Aorta (tissue), 5 donors: ENCODE data around the gene BTBD2. TPM values are rescaled to one million over a fixed set of nuclear protein-coding genes. Genes with fewer than 3 reads are reported as not detected.

ENCODE experiments used
- ATAC-seq: fragments of 200-7000 bp; cut with Tn5 transposase; one replicate; pipeline ENCODE4 v1.9.1; 2022; ENCODE audit warnings: moderate library complexity; ENCODE audit not compliant: low FRiP score
- DNase-seq, 2 donors: peaks; one replicate each; pipeline ENCODE4 v3.0.0-alpha.2; 2020
- H3K27ac ChIP-seq, 2 donors: one replicate each; pipeline ENCODE4 v1.5.1; 2013; ENCODE audit warnings: low read length in 2 of 2, mild to moderate bottlenecking in 2 of 2, moderate library complexity in 2 of 2, control low read depth in 1 of 2, inconsistent platforms in 1 of 2, low read depth in 1 of 2
- H3K27me3 ChIP-seq, 2 donors: one replicate each; pipeline ENCODE4 v1.6.1; 2013; ENCODE audit warnings: control low read depth in 1 of 2, low read length in 1 of 2, mild to moderate bottlenecking in 1 of 2, moderate library complexity in 1 of 2; ENCODE audit not compliant: insufficient read depth in 2 of 2, control insufficient read depth in 1 of 2
- H3K36me3 ChIP-seq, 2 donors: one replicate each; pipeline ENCODE4 v1.6.1; 2013; ENCODE audit warnings: control low read depth in 1 of 2, low read length in 1 of 2, mild to moderate bottlenecking in 1 of 2; ENCODE audit not compliant: insufficient read depth in 2 of 2, control insufficient read depth in 1 of 2
- H3K4me1 ChIP-seq, 2 donors: one replicate each; pipeline ENCODE4 v1.6.1; 2013; ENCODE audit warnings: low read length in 2 of 2, control low read depth in 1 of 2, mild to moderate bottlenecking in 1 of 2, moderate library complexity in 1 of 2; ENCODE audit not compliant: insufficient read depth in 2 of 2, control insufficient read depth in 1 of 2
- H3K4me3 ChIP-seq, 2 donors: one replicate each; pipeline ENCODE4 v1.5.1; 2013; ENCODE audit warnings: low read length in 2 of 2, control low read depth in 1 of 2, mild to moderate bottlenecking in 1 of 2
- H3K9me3 ChIP-seq: one replicate; pipeline ENCODE4 v1.6.1; 2013; ENCODE audit warnings: mild to moderate bottlenecking, low read length; ENCODE audit not compliant: control insufficient read depth
- WGBS, 2 donors: extraction: QIAGEN DNeasy Blood & Tissue Kit; methylation state at CpG; one replicate each; pipeline ENCODE4 v1.1.7; 2013; 5-methylcytosine and 5-hydroxymethylcytosine counted together
- intact Hi-C, 2 donors: fragments of 100-400 bp; cut with DNase I; formaldehyde crosslinking; loops; one replicate each; pipeline versions ENCODE4 v1.14.2 to v1.15.0; 2022
- long read RNA-seq, 2 donors: library from polyadenylated mRNA; unstranded; transcript quantifications; one replicate each; pipeline ENCODE4 v2.0.0, GENCODE V29; 2020 to 2021
- polyA plus RNA-seq, 2 donors: library from polyadenylated mRNA; stranded (reverse); fragments of 200-250 nt; gene quantifications; one replicate each; pipeline ENCODE4 v1.2.3, GENCODE V29; 2013
- total RNA-seq, 2 donors: library from RNA; stranded (reverse); fragmentation: NEBNext Ultra II Directional; extraction: Animal tissue kit (Norgen Biotek cat#: 25700); gene quantifications; one replicate each; pipeline ENCODE4 v1.2.1, GENCODE V29; 2021
- donor health status: healthy with polysubstance abuse.
- donor health status: Bipolar disorder and iron deficiency.
- donor health status: DM: no; HTN: no; CAD: no.
- donor health status: DM: no; HTN: no; CAD: no.
- donor health status: DM: yes; HTN: yes; CAD: no.

Gene BTBD2
- total RNA-seq (10 to 100 TPM; 46.2 to 62.7 TPM), polyA plus RNA-seq (10 to 100 TPM; 27.5 to 56.7 TPM)
- long read RNA-seq, donor 1, partial matches to known transcripts, result 66 of 77 reads
- long read RNA-seq, donor 1, other reads (novel, unspliced or antisense), result 5 of 77 reads
- long read RNA-seq, donor 2, transcript BTBD2-201 (9 exons, 2,649 nt), result major isoform, 25 of 69 reads
- long read RNA-seq, donor 2, partial matches to known transcripts, result 18 of 69 reads
- long read RNA-seq, donor 2, other reads (novel, unspliced or antisense), result 25 of 69 reads

- H3K4me3 ChIP-seq, result peak within 1 kb of the TSS; percentile 36 to 53
- no peaks in the 10 kb centered on the region for H3K36me3 ChIP-seq
- WGBS, 2 donors, result 2% methylated on average over 18 to 20 of the region's 20 CpGs
- no peaks in the 10 kb centered on the region for H3K9me3 ChIP-seq
- H3K27me3 ChIP-seq, result no peaks in the 10 kb centered on the region
- intact Hi-C loops, result no loop called here
- ATAC-seq, result no peak
- no peaks in the 10 kb centered on the region for H3K4me1 ChIP-seq
- DNase-seq, result no peak
- H3K27ac ChIP-seq, result peak within 1 kb of the TSS in 1 of 2 donors; percentile 15
These were observed at the start of gene BTBD2 for GRCh38 chr19:2015608-2015950. TSS of gene BTBD2 (minus strand) at chr19:2015714. CDS start at chr19:2015703, 11 bp downstream.

- no peak for ATAC-seq
- intact Hi-C loops, result loop anchor here in 1 of 2 donors (10.0 kb wide), 1 partner anchor 130 kb away; no protein-coding TSS in a partner anchor
- Histone ChIP-seq H3K4me1 (no peaks in the 10 kb centered on the region), H3K9me3 (no peaks in the 10 kb centered on the region), H3K27me3 (no peaks in the 10 kb centered on the region), H3K36me3 (no peaks in the 10 kb centered on the region), H3K4me3 (no peak overlapping the region), H3K27ac (peak overlapping the region in 1 of 2 donors; percentile 6)
- peak in 1 of 2 donors; percentile 58 for DNase-seq
- WGBS, 2 donors, result 63 to 72% methylated on average over 38 of the region's 38 CpGs
These were observed 49.4 kb upstream of the BTBD2 start for GRCh38 chr19:2064788-2065524.

- Histone ChIP-seq H3K36me3 (no peaks in the 10 kb centered on the region), H3K4me3 (no peak overlapping the region), H3K9me3 (no peaks in the 10 kb centered on the region), H3K27me3 (no peaks in the 10 kb centered on the region), H3K4me1 (no peaks in the 10 kb centered on the region), H3K27ac (no peak overlapping the region)
- WGBS, 2 donors, result 77 to 78% methylated on average over 13 of the region's 13 CpGs
- intact Hi-C loops, result loop anchor here in 1 of 2 donors (10.0 kb wide), 1 partner anchor 130 kb away; no protein-coding TSS in a partner anchor
- DNase-seq (no peak), ATAC-seq (no peak)
These were observed 48.9 kb upstream of the BTBD2 start for GRCh38 chr19:2064395-2064787.

DNA sequence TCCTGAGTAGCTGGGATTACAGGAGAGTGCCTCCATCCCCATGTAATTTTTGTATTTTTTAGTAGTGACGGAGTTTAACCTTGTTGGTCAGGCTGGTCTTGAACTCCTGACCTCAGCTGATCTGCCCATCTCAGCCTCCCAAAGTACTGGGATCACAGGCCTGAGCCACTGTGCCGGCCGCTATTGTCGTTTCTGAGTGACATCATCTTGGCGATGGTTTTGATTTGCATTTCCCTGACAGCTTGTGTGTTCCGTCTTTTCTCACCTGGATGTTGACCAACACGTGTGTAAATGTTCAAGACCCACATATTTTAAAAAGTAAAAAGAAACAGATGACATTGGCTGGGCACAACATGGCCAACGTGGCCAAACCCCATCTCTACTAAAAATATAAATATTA is 48.3 kb upstream of the BTBD2 start:
- Histone ChIP-seq H3K9me3 (no peaks in the 10 kb centered on the region), H3K4me3 (no peak overlapping the region), H3K4me1 (no peaks in the 10 kb centered on the region), H3K36me3 (no peaks in the 10 kb centered on the region), H3K27me3 (no peaks in the 10 kb centered on the region), H3K27ac (no peak overlapping the region)
- ATAC-seq (no peak), DNase-seq (no peak)
- intact Hi-C loops, result loop anchor here in 1 of 2 donors (10.0 kb wide), 1 partner anchor 129 kb away; no protein-coding TSS in a partner anchor
- 82 to 85% methylated on average over 8 of the region's 8 CpGs for WGBS, 2 donors

GRCh38 chr19:2062770-2063169 is 47.3 kb upstream of the BTBD2 start:
- DNase-seq (no peak), ATAC-seq (no peak)
- Histone ChIP-seq H3K4me3 (no peak overlapping the region), H3K27me3 (no peaks in the 10 kb centered on the region), H3K9me3 (no peaks in the 10 kb centered on the region), H3K27ac (no peak overlapping the region), H3K4me1 (no peaks in the 10 kb centered on the region), H3K36me3 (no peaks in the 10 kb centered on the region)
- intact Hi-C loops, result loop anchor here in 1 of 2 donors (10.0 kb wide), 1 partner anchor 128 kb away; no protein-coding TSS in a partner anchor
- 89 to 90% methylated on average over 9 of the region's 9 CpGs for WGBS, 2 donors

GRCh38 chr19:2062389-2062729 is 46.8 kb upstream of the BTBD2 start:
- H3K9me3 ChIP-seq, result no peaks in the 10 kb centered on the region
- DNase-seq, result no peak
- no peak overlapping the region for H3K4me3 ChIP-seq
- H3K27me3 ChIP-seq, result no peaks in the 10 kb centered on the region
- no peak overlapping the region for H3K27ac ChIP-seq
- no peaks in the 10 kb centered on the region for H3K36me3 ChIP-seq
- H3K4me1 ChIP-seq, result no peaks in the 10 kb centered on the region
- intact Hi-C loops, result loop anchor here in 1 of 2 donors (10.0 kb wide), 1 partner anchor 128 kb away; no protein-coding TSS in a partner anchor
- no peak for ATAC-seq
- 67 to 69% methylated on average over 9 to 10 of the region's 10 CpGs for WGBS, 2 donors

DNA sequence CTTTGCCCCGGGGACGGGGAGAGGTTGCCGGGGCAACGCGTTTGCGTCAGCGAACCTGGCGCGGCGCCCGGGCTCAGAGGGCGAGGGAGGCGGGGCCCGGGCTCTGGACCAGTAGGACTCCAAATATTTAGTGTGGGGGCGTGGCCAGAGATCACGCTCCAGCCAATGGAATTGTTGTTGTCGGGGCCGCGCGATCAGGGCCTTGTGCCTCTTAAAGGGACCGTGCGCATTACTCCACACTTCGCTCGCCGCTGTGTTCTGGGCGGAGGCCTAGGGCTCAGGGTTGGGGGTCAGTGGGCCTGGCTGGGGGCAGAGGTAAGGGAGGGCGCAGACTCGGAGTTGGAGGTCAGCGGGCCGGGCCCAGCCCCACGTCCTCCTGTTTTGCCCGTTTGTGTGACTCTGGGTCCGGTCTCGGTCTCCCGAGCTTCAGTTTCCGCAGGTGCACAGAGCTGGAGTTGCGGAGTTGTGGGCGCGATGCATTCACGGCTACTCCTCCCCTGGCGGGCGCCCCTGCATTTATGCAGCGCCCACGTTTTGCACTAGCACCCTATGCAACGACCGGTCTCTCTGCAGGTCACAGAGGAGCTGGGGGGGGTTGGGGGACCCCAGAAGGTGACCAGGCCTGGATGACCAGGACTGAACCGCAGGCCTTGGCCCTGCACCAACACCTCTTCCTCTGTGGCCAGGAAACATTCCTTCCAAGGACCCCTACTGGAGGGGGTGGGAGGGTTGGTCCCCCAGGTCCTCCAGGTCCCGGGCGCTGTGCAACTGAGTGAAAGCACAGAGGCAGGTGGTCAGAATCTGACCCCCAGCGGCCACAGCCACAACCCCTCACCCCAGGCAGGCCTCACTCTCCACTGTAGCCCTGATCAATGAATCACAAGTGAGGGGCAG is 46.2 kb upstream of the BTBD2 start:
- ATAC-seq, result peak; percentile 92

GRCh38 chr19:2060884-2061494 is 45.5 kb upstream of the BTBD2 start:
- WGBS, 2 donors, result 0 to 1% methylated on average over 38 to 55 of the region's 55 CpGs

More for the DNA sequence above, 46.2 kb upstream of the BTBD2 start:
- Histone ChIP-seq H3K27me3 (no peaks in the 10 kb centered on the region), H3K9me3 (no peaks in the 10 kb centered on the region), H3K27ac (peak overlapping the region in 1 of 2 donors; percentile 92), H3K4me3 (peak overlapping the region; percentile 8 to 69), H3K36me3 (no peaks in the 10 kb centered on the region), H3K4me1 (no peaks in the 10 kb centered on the region)
- DNase-seq, result peak; percentile 99
- intact Hi-C loops, result loop anchor here in 1 of 2 donors (10.0 kb wide), 1 partner anchor 127 kb away; no protein-coding TSS in a partner anchor
- 3% methylated on average over 49 to 50 of the region's 50 CpGs for WGBS, 2 donors

More at GRCh38 chr19:2060884-2061494, 45.5 kb upstream of the BTBD2 start:
- no peaks in the 10 kb centered on the region for H3K4me1 ChIP-seq
- no peaks in the 10 kb centered on the region for H3K36me3 ChIP-seq
- peak; percentile 84 to 88 for DNase-seq
- H3K27ac ChIP-seq, result peak overlapping the region; percentile 62 to 92
- peak overlapping the region; percentile 63 to 69 for H3K4me3 ChIP-seq
- H3K27me3 ChIP-seq, result no peaks in the 10 kb centered on the region
- intact Hi-C loops, result loop anchor here in 1 of 2 donors (10.0 kb wide), 1 partner anchor 126 kb away; no protein-coding TSS in a partner anchor
- H3K9me3 ChIP-seq, result no peaks in the 10 kb centered on the region
- ATAC-seq, result peak; percentile 73
